ENCODE data around the gene PARPBP. TPM values are rescaled to one million over a fixed set of nuclear protein-coding genes. Genes with fewer than 3 reads are reported as not detected.

PARPBP gene
- polyA plus RNA-seq, 1 donor from 2014 or later: 6.3 TPM

DNA sequence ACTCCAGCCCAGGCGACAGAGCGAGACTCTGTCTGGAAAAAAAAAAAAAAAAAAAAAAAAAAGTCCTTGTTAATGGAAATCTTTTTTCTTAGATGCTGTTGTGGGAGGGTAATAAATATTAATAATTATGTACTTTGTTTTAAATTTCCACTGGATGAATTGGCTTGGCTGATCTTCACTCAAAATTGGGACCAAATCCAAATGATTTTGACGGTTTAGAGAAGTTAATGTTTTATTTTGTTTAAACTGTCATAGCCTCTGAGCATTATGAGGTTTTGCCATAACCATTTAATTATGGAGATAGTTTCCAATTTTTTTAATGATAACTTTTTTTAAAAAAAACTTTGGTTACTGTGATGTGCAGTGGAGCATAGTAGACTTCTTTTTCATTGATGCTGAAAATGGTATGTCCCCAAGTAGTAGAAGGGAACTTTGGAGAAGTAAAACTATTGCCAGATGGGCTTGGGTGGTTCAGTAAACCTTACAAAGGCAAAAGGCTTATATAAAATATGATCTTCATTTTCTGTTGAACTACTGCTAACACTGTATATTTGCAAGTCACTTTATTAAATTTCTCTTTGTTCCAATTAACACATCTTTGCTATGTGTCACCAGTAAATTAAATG is 81.6 kb downstream of the PARPBP start:
- Histone ChIP-seq H3K27ac (ENCODE audit: low read length) (no peak overlapping the region), H3K9me3 (ENCODE audit: low read length) (no peaks in the 10 kb centered on the region), H3K27me3 (ENCODE audit: insufficient read depth, low read depth, low read length) (no peaks in the 10 kb centered on the region), H3K79me2 (replicated peaks; ENCODE audit: insufficient read depth, low read length) (no peaks in the 10 kb centered on the region), H3K36me3 (ENCODE audit: insufficient read depth, low read length) (no peaks in the 10 kb centered on the region), H4K20me1 (ENCODE audit: insufficient read depth) (no peaks in the 10 kb centered on the region), H3K9ac (ENCODE audit: low read length) (no peak overlapping the region), H3K4me3 (ENCODE audit: low read length) (no peak overlapping the region), H3K9me2 (ENCODE audit: insufficient read depth, low read length) (no peaks in the 10 kb centered on the region), H2AFZ (ENCODE audit: low read depth, low read length) (no peak overlapping the region), H3F3A (ENCODE audit: insufficient read depth, low read length, poor library complexity, severe bottlenecking) (no peaks in the 10 kb centered on the region), H3K4me2 (ENCODE audit: low read length) (no peak overlapping the region)
- TF ChIP-seq, protein P1, sequence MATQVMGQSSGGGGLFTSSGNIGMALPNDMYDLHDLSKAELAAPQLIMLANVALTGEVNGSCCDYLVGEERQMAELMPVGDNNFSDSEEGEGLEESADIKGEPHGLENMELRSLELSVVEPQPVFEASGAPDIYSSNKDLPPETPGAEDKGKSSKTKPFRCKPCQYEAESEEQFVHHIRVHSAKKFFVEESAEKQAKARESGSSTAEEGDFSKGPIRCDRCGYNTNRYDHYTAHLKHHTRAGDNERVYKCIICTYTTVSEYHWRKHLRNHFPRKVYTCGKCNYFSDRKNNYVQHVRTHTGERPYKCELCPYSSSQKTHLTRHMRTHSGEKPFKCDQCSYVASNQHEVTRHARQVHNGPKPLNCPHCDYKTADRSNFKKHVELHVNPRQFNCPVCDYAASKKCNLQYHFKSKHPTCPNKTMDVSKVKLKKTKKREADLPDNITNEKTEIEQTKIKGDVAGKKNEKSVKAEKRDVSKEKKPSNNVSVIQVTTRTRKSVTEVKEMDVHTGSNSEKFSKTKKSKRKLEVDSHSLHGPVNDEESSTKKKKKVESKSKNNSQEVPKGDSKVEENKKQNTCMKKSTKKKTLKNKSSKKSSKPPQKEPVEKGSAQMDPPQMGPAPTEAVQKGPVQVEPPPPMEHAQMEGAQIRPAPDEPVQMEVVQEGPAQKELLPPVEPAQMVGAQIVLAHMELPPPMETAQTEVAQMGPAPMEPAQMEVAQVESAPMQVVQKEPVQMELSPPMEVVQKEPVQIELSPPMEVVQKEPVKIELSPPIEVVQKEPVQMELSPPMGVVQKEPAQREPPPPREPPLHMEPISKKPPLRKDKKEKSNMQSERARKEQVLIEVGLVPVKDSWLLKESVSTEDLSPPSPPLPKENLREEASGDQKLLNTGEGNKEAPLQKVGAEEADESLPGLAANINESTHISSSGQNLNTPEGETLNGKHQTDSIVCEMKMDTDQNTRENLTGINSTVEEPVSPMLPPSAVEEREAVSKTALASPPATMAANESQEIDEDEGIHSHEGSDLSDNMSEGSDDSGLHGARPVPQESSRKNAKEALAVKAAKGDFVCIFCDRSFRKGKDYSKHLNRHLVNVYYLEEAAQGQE (IDR thresholded peaks at IDR 0.05; ENCODE audit: borderline replicate concordance): no peak
- TF ChIP-seq, protein P2, sequence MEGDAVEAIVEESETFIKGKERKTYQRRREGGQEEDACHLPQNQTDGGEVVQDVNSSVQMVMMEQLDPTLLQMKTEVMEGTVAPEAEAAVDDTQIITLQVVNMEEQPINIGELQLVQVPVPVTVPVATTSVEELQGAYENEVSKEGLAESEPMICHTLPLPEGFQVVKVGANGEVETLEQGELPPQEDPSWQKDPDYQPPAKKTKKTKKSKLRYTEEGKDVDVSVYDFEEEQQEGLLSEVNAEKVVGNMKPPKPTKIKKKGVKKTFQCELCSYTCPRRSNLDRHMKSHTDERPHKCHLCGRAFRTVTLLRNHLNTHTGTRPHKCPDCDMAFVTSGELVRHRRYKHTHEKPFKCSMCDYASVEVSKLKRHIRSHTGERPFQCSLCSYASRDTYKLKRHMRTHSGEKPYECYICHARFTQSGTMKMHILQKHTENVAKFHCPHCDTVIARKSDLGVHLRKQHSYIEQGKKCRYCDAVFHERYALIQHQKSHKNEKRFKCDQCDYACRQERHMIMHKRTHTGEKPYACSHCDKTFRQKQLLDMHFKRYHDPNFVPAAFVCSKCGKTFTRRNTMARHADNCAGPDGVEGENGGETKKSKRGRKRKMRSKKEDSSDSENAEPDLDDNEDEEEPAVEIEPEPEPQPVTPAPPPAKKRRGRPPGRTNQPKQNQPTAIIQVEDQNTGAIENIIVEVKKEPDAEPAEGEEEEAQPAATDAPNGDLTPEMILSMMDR (IDR thresholded peaks at IDR 0.05; ENCODE audit: poor library complexity, severe bottlenecking): no peak
- TF ChIP-seq EP300 (conservative IDR thresholded peaks at IDR 0.05; ENCODE audit: poor library complexity, severe bottlenecking) (no peak), RAD21 (conservative IDR thresholded peaks at IDR 0.05) (no peak), POLR2AphosphoS5 (IDR thresholded peaks at IDR 0.05) (no peak), EZH2 (IDR thresholded peaks at IDR 0.05; ENCODE audit: borderline replicate concordance, insufficient read depth, low read length, poor library complexity, severe bottlenecking) (no peak), TAF1 (IDR thresholded peaks at IDR 0.05; ENCODE audit: low read depth) (no peak), MXI1 (conservative IDR thresholded peaks at IDR 0.05; ENCODE audit: poor library complexity, severe bottlenecking) (no peak)

DNA sequence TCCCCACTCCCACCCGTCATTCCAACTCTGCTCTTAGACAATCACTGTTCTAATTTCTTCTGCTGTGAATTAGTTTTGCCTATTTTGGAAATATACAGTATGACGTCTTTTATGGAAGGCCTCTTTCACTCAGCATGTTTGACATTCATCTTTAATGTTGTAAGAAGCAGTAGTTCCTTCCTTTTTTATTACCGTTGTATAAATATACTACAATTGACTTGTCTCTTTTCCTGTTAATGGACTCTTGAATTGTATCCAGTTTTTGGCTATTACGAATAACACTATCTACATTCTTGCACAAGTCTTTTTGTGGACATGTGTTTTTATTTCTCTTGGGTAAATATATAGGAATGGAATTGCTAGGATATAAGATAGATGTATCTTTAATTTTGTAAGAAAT is 82.6 kb downstream of the PARPBP start:
- no peaks in the 10 kb centered on the region for H3K79me2 ChIP-seq (replicated peaks; ENCODE audit: insufficient read depth, low read length)
- no peak for TF ChIP-seq MXI1 (conservative IDR thresholded peaks at IDR 0.05; ENCODE audit: poor library complexity, severe bottlenecking)
- TF ChIP-seq, protein P2 (IDR thresholded peaks at IDR 0.05; ENCODE audit: poor library complexity, severe bottlenecking): no peak

More for the DNA sequence above, 82.6 kb downstream of the PARPBP start:
- no peaks in the 10 kb centered on the region for H3F3A ChIP-seq (ENCODE audit: insufficient read depth, low read length, poor library complexity, severe bottlenecking)
- H3K27ac ChIP-seq (ENCODE audit: low read length): no peak overlapping the region
- H4K20me1 ChIP-seq (ENCODE audit: insufficient read depth): no peaks in the 10 kb centered on the region
- no peak overlapping the region for H3K4me2 ChIP-seq (ENCODE audit: low read length)
- no peak overlapping the region for H3K9ac ChIP-seq (ENCODE audit: low read length)
- H2AFZ ChIP-seq (ENCODE audit: low read depth, low read length): no peak overlapping the region
- H3K9me3 ChIP-seq (ENCODE audit: low read length): no peaks in the 10 kb centered on the region
- H3K4me3 ChIP-seq (ENCODE audit: low read length): no peak overlapping the region
- H3K27me3 ChIP-seq (ENCODE audit: insufficient read depth, low read depth, low read length): no peaks in the 10 kb centered on the region
- H3K36me3 ChIP-seq (ENCODE audit: insufficient read depth, low read length): no peaks in the 10 kb centered on the region
- H3K9me2 ChIP-seq (ENCODE audit: insufficient read depth, low read length): no peaks in the 10 kb centered on the region
